ENCODE data around the gene STRN3.

DNA sequence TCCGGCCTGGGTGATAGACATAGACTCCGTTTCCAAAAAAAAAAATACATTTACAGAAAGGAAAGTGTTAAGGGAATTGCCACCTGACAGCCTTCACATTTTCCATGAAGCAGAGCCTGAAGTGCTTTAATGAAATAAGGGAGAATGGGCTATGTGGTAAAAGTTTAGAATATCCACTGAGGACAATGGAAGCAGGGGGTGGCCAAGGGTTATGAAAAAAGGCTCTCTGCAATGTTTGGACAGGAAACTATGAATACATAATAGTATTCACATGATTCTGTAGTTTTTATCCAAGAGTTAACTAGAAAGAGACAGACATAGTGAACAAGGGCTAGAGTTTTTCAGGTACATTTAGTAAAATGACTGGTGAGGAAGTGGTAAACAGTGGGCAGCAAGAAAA, 76.5 kb downstream of the STRN3 start:
- TF ChIP-seq, protein P1, sequence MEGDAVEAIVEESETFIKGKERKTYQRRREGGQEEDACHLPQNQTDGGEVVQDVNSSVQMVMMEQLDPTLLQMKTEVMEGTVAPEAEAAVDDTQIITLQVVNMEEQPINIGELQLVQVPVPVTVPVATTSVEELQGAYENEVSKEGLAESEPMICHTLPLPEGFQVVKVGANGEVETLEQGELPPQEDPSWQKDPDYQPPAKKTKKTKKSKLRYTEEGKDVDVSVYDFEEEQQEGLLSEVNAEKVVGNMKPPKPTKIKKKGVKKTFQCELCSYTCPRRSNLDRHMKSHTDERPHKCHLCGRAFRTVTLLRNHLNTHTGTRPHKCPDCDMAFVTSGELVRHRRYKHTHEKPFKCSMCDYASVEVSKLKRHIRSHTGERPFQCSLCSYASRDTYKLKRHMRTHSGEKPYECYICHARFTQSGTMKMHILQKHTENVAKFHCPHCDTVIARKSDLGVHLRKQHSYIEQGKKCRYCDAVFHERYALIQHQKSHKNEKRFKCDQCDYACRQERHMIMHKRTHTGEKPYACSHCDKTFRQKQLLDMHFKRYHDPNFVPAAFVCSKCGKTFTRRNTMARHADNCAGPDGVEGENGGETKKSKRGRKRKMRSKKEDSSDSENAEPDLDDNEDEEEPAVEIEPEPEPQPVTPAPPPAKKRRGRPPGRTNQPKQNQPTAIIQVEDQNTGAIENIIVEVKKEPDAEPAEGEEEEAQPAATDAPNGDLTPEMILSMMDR (IDR thresholded peaks at IDR 0.05), result no peak
- no peak for TF ChIP-seq POLR2A (IDR thresholded peaks at IDR 0.05)
